Brain microvascular endothelial cell (primary cell): Measurements from ENCODE around the gene RIPOR1.

Experiments used
- DNase-seq: peaks from one replicate; pipeline ENCODE4 v3.0.0-alpha.2; 2020
- H3K27ac ChIP-seq: fragments of 250-450 bp; sonication (Bioruptor Pico); 2 replicates; pipeline ENCODE4 v1.5.1; 2020; ENCODE audit warnings: mild to moderate bottlenecking, moderate library complexity
- H3K27me3 ChIP-seq: fragments of 250-450 bp; sonication (Bioruptor Pico); replicated peaks from 2 replicates; pipeline ENCODE4 v1.5.1; 2020; ENCODE audit warnings: mild to moderate bottlenecking
- H3K36me3 ChIP-seq: fragments of 250-450 bp; sonication (Bioruptor Pico); replicated peaks from 2 replicates; pipeline ENCODE4 v1.5.1; 2020; ENCODE audit warnings: mild to moderate bottlenecking
- H3K4me3 ChIP-seq: 2 replicates; pipeline ENCODE4 v1.5.1; 2011; ENCODE audit warnings: low read depth, mild to moderate bottlenecking, control low read depth, low read length, moderate library complexity
- CTCF ChIP-seq: IDR thresholded peaks from 2 replicates; pipeline ENCODE4 v1.5.1; 2011; ENCODE audit warnings: low read depth, mild to moderate bottlenecking, moderate library complexity, low read length, control low read depth, inconsistent platforms; ENCODE audit errors: missing control alignments
- in situ Hi-C: cut with HindIII; loops from 2 replicates; pipeline ENCODE4 v1.10.0; 2017; ENCODE audit warnings: low sequenced_read_pairs, low pct_ligation_motif_present

Gene RIPOR1

GRCh38 chr16:67562918-67563707 lies 34.5 kb downstream of the RIPOR1 start:
- Histone ChIP-seq H3K4me3 (peak overlapping the region; percentile 87), H3K27me3 (no peaks in the 10 kb centered on the region), H3K36me3 (no peaks in the 10 kb centered on the region), H3K27ac (peak overlapping the region; percentile 82)
- DNase-seq: peak; percentile 16
- in situ Hi-C loops: no loop called here
- peak; percentile 25 for TF ChIP-seq CTCF

- DNase-seq: peak; percentile 35
Observed at GRCh38 chr16:67563708-67564468, 35.3 kb downstream of the RIPOR1 start.

GRCh38 chr16:67565470-67566100 lies 37.0 kb downstream of the RIPOR1 start:
- Histone ChIP-seq H3K4me3 (no peak overlapping the region), H3K36me3 (no peaks in the 10 kb centered on the region), H3K27ac (no peak overlapping the region), H3K27me3 (no peaks in the 10 kb centered on the region)
- DNase-seq: no peak
- in situ Hi-C loops: no loop called here
- TF ChIP-seq CTCF: no peak

More at GRCh38 chr16:67563708-67564468, 35.3 kb downstream of the RIPOR1 start:
- H3K36me3 ChIP-seq: no peaks in the 10 kb centered on the region
- H3K4me3 ChIP-seq: peak overlapping the region; percentile 87
- no peak for TF ChIP-seq CTCF
- H3K27ac ChIP-seq: peak overlapping the region; percentile 82
- in situ Hi-C loops: no loop called here
- no peaks in the 10 kb centered on the region for H3K27me3 ChIP-seq

GRCh38 chr16:67571464-67571863 lies 42.8 kb downstream of the RIPOR1 start:
- no peak for TF ChIP-seq CTCF
- Histone ChIP-seq H3K36me3 (peaks cover 5% of the 10 kb centered on the region), H3K27me3 (no peaks in the 10 kb centered on the region), H3K27ac (peak overlapping the region; percentile 31), H3K4me3 (no peak overlapping the region)
- no peak for DNase-seq
- in situ Hi-C loops: no loop called here

GRCh38 chr16:67571981-67572431 lies 43.4 kb downstream of the RIPOR1 start:
- Histone ChIP-seq H3K27ac (peak overlapping the region; percentile 45), H3K27me3 (no peaks in the 10 kb centered on the region), H3K4me3 (no peak overlapping the region), H3K36me3 (peaks cover 5% of the 10 kb centered on the region)
- in situ Hi-C loops: no loop called here
- TF ChIP-seq CTCF: no peak
- DNase-seq: no peak
